CD4-positive, alpha-beta T cell treated with Interferon gamma for 1 hour (primary cell): ENCODE measurements around the gene KMT2A.
"Not testable (repeated sequence)": the region's sequence is repeated elsewhere in the genome, so short reads cannot be mapped to it uniquely, and the experiment has no call there.

Experiments used
- DNase-seq: peaks from one replicate; pipeline ENCODE4 v3.0.0-alpha.2; 2020

KMT2A gene

GRCh38 chr11:118435893-118436624 is at the start of gene KMT2A:
TSS of gene KMT2A (plus strand) at chr11:118436492. CDS start at chr11:118436513, 21 bp downstream.
- DNase-seq, result peak; percentile 89

DNA sequence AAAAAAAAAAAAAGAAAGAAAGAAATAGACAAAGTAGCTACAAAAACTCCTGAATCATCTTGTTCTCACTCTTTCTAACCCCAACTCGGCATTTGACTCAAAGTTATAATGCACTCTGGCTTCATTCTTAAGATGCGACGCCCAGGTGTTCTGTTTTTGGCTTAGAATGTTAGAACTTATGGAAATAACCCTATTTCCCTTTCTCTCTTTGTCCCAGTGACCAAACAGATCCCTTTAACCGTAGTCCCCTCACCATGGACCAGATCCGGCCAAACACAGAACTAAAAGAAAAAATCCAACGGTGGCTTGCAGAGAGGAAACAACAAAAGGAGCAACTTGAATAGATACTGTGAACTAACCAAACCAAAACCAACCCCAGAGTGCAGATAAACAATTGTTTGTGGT is 40.2 kb upstream of the KMT2A start:
- no peak for DNase-seq

DNA sequence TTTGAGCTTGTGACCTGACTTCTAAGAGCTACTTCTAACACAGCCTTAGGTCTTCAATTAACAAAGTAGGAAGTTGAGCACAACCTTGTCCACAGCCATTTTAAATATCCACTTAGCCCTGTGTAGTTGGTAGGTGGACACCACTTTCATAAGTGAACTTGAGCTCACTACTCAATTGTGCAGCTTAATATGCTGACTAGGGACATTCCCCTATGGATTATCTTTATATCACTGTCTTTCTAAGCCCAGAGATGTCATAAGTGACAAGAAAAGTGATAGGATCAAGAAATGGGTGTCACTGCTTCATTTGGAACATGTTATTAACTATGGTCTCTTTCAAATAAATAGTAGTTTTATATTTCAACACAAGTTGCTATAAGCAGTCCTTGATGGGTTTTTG is 38.8 kb upstream of the KMT2A start:
- DNase-seq, result no peak

- peak; percentile 79 for DNase-seq
Measured at GRCh38 chr11:118398791-118399559, 37.3 kb upstream of the KMT2A start.

DNA sequence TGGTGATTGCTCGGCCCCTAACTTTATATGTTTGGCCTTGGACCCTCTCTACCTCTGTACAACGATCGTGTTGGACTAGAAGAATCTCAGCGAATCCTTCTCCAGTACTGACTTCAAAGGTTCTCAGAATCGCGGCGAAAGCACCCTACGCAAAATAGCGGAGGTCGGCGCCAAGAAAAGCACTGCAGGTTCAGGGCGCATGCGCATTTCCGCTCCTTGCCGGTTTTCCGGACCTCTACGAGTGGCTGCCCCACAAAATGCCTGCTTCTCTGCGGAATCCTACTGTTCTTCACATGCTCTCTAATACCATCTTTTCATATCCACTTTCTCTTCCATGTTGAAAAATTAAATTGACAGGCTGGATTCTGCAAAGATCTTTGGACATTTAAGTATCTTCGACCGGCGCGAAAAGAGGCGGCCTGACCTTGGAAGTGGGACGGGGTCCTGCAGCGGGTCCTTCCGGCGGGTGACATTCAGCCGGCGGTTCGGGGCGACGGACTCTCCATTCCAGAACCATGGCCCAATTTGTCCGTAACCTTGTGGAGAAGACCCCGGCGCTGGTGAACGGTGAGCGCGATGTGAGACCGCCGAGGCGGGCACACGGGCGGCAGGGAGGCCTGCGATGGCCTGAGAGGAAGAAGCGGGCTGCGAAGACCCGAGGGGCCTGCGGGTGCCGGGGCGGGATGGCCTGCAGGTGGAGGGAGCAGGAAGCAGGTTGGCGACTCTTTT is 35.0 kb upstream of the KMT2A start, which contains the start of gene ATP5MG:
Gene ATP5MG (plus strand): TSS at position 456 of the 729 bp plus-strand sequence. CDS start 60 bp downstream, at position 516.
- DNase-seq, result peak; percentile 92

- no peak for DNase-seq
Measured at GRCh38 chr11:118401880-118402590, 34.3 kb upstream of the KMT2A start.

DNA sequence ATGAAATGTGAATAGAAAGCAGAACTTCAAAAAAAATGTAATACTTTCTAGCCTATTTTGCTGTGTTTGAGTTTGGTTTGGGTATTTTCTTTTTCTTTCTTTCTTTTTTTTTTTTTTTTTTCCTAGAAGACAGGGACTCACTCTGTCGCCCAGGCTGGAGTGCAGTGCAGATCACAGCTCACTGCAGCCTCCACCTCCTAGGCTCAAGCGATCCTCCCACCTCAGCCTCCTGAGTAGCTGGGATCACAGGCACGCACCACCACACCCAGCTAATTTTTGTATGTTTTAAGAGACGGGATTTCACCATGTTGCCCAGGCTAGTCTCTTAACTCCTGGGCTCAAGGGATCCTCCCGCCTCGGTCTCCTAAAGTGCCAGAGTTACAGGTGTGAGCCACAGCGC is 33.7 kb upstream of the KMT2A start:
- DNase-seq, result not testable (repeated sequence)

GRCh38 chr11:118406599-118407166 is 29.6 kb upstream of the KMT2A start:
- DNase-seq, result no peak

- no peak for DNase-seq
Measured at GRCh38 chr11:118410055-118410745, 26.1 kb upstream of the KMT2A start.

- DNase-seq, result no peak
Measured at GRCh38 chr11:118411530-118411929, 24.8 kb upstream of the KMT2A start.

GRCh38 chr11:118412921-118413320 is 23.4 kb upstream of the KMT2A start:
- no peak for DNase-seq

- DNase-seq, result no peak
Measured at GRCh38 chr11:118415062-118415738, 21.1 kb upstream of the KMT2A start.

DNA sequence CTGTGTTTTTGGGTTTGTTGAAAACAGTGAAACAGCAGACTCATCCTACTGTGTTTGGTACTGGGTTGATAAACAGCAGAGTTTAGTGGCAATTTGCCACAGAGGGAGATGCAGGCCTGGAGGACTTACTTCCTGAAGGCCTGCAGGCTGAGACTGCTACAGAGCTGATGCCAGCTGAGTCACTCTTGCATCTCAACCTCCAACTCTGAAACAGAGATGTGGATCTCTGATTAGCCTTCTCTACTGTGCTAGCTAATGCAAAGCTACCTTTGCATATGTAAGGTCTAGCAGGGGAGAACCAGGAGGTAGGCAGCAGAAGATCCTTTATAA is 20.6 kb upstream of the KMT2A start:
- DNase-seq, result no peak

GRCh38 chr11:118416900-118417299 is 19.4 kb upstream of the KMT2A start:
- DNase-seq, result not testable (repeated sequence)

DNA sequence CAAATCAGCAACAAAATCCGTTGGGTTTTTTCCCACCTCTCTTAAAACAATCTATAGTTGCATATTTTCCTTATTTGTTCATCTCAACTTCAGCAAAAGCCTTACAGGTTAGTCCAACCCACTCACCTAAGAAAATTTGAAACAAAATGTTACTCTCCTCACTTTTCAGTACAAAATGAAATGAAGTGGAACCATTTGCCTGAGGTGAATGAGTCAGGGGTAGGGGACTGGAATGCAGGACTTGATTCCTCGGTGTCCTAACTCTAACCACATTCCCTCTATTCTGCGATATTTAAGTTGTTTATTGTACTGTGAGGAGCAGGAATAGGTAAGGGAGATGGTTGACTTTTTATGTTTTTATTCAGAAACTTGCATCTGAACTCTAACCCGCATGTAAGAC is 18.5 kb upstream of the KMT2A start:
- DNase-seq, result no peak

GRCh38 chr11:118418766-118419165 is 17.5 kb upstream of the KMT2A start:
- DNase-seq, result no peak

DNA sequence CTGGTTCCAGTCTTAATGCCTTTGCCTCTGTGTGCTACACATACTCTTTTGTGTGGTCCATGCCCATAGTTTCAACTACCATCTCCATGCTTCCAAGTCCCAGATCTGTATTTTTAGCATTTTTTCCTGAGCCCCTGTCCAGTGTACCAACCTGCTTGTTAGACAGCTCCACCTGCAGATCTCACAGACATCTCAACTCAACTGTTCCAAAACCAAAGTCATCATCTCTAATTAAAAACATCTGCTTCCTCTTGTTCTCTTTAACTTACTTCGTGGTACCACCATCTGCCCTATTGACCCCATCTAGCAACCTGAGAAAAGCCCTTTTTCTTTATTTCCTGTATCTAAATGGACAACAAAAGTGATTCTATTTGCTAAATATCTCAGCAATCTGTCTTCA is 8.6 kb upstream of the KMT2A start:
- DNase-seq, result no peak

- DNase-seq, result no peak
Measured at GRCh38 chr11:118430956-118431355, 5.3 kb upstream of the KMT2A start.

GRCh38 chr11:118434123-118434552 is 2.2 kb upstream of the KMT2A start:
- no peak for DNase-seq

DNA sequence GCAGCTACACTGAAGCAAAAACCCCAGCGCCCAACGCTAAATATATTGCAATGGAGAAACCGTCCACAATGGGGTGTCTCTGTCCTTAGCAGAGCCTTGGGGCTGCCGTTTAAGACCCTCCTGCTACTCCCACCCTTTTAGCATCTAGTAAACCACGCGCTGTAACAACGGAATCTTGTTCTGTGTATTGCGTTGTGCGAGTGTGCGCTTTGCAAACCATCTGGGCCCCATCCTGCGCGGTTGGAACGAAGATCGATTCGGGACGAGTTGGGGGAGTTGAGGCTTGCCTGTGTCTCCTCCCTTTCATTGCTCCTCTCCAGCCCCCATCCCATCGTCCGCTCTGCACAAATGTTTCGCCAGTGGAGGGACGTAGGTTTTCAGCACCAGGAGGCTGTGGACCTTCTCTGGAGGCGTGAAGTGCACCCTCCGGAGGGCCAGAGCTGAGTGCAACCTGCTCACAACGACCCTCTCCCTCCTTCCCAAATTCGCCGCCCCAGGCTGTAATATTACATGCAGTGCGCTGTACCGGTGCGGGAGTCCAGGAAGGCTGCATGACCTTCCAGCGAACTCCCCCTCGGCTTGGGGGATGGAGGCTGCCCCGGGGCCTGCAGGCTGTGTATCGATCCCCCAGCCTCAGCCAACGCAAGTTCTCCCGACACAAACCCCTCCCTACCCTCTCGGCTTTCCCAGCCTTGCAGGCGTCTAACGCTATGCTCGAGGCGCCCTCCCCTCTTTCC is 1.6 kb upstream of the KMT2A start:
- peak; percentile 19 for DNase-seq
